NCI-H2196 (cell line): ENCODE measurements around the gene CHST1.
A peak's percentile ranks its signal among the peaks of the same experiment; 100 is the strongest.

ENCODE experiments used
- DNase-seq: peaks from one replicate; lab custom pipeline; 2025; ENCODE audit not compliant: unreplicated experiment; lab: John Stamatoyannopoulos, UW

The CHST1 gene

DNA sequence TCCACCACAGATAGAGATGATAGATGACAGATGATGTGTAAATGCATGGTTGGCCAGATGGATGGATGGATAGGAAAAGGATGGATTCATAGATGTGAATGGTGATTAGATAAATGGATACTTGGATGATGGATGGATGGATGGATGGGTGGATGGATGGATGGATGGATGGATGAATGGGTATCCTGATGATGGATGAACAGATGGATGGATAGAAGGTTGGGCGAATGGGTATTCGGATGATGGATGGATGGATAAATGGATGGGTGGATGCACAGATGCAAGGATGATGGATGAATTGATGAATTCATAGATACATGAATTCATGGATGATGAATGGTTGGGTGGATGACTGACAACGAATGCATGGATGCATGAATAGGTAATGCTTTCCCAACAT lies 56.1 kb downstream of the CHST1 start:
- DNase-seq: no peak

DNA sequence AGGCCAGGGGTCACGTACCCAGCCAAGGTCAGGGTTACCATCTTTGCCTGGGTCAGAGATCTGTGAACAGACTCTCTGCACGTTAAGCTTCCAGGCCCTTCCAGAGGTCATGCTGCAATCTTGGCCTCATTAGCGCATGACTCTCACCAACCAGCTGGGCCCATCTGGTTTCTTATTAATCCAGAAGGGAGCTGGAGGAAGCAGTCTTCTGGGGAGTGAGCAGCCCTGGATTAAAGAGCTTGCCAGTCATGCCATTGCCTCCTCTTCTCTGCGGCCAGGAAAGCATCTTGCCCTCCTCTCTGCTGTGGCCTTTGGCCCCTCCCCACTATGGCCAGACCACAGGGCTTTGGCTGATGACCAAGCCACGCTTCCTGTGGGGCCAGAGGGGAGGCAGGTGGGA lies 57.4 kb downstream of the CHST1 start:
- peak; percentile 4 for DNase-seq

DNA sequence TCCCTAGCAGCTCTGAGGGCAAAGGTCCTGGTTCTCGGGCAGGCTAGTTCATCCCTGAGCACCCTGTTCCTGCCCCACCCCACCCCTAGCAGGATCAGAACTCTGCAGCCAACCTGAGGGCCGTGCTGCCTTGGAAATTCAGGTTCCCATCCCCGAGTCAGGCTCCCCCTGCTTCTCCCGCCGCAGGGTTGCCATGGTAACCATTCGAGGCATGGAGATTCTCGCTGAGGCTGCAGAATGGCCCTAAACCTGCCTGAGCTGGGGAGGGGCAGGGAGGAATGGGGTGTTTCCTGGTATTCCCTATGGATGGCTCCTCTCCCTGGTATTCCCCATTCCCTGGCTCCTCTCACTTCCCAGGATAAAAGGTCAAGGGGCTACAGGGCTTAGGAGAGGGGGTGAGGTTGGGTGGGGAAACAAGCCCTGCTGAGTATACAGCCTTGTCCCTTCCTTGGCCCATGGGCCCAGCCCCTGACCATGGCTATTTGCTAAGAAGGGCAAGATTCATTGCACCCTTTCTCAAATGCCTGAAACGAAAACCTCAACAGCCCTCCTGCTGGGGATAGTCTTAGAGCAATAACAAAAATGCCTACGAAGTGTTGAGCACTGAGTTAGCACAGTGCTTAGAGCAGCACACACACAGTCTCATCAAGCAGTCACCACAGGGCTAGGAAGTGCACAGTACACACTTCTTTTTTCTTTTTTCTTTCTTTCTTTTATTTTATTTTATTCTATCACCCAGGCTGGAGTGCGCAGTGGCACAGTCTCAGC lies 58.7 kb downstream of the CHST1 start:
- DNase-seq: peak; percentile 22

DNA sequence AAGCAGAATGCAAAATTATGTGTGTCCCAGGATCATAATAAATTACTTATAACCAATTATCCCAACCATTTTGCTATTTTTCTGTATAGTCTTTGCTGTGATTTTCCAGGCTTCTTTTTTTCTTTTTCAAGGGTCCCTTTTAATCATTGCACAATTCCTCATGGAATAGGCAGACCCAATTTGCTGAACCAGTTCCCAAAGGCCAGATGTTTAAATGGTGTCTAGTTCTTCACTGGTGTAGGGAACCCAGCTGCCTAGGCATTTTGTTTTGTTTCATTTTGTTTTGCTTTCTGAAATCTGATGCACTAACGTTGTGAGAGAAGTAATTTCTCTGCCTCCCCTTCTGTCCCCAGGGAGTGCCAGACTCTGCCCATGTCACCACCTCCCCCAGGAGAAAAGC lies 60.4 kb downstream of the CHST1 start:
- no peak for DNase-seq

DNA sequence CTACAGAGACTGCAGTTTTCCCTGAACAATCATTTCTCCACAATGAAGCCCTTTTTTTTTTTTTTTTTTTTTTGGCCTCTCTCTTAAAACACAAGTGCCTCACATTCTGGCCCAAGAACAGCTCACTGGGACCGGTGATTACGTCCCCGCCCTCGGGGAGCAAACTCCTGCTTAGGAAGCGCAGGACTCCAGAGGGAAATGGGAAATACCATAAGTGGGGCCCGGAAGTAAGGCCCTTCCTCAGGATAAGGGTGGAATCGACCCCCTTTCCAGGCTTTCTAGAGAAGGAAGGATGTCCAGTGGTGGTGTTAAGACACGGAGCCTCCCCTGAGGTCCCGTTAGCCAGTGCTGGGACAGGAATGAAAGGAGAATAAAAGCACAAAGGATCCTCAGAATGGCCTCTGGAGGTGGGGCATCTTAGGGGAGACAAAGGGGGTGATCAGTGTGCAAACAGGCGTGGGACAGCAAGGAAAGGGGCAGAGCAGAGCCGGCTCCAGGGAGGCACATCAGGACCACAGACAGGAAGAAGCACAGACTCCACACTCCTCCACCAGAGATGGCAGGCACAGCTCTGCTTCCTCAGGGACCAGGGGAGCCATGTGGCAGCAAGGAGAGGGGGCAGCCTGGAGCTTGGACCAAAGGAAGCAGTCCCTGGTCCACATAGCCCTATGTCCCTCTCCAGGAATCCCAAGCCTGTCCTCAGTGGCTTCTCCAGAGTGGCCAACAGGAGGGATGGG lies 61.3 kb downstream of the CHST1 start:
- no peak for DNase-seq

DNA sequence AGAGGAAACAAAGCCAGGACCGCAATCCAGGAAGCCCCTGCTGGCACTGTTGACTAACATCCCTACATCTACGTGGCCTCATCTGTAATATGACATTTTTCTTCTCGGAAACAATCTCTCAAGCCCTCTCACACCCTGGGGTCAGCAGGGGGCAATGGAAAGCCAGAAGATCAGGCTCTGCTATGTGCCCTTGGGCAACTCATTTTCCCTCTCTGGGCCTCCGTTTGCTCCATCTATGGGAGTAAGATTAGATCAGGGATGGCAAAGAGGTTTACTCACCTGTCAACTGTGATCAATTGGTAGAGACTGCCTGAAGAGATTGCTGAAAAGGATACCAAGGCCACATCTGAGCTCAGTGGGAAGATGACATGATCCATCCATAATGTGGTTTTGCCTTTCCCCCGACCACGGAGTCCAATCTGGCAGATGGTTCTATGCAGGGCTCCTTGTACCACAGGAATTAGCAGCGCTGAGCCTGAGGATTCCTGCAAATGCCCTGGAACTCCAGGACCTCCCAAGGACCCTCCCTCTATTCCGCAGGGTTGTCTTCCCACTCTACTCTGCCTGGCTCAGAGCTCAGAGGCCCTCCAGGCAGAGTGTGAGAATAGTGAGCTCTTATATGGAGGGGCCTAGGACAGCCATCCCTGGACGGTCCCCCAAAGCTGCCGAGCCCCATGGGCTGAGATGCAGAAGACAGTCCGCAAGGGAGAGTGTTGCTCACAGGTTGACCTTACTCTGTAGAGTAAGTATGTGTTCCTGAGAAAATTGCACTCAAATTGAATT lies 66.1 kb downstream of the CHST1 start:
- no peak for DNase-seq
